ENCODE data around the gene TMEM14A. TPM values are rescaled to one million over a fixed set of nuclear protein-coding genes. Genes with fewer than 3 reads are reported as not detected.

The TMEM14A gene
- total and polyA plus RNA-seq, 9 of the 15 experiments (the other 6 are each of a cell fraction or from before 2014, with no cell fraction given), result 3.5 to 43.3 (median 8.5) TPM

GRCh38 chr6:52654007-52654406, 16.9 kb upstream of the TMEM14A start:
- Histone ChIP-seq H2AFZ (ENCODE audit: low read depth, low read length) (no peak overlapping the region), H3K36me3 (ENCODE audit: control insufficient read depth, insufficient read depth, low read length) (no peaks in the 10 kb centered on the region), H3K79me2 (ENCODE audit: control insufficient read depth, insufficient read depth, low read length) (no peaks in the 10 kb centered on the region), H3K9me1 (ENCODE audit: control insufficient read depth, insufficient read depth, low read length) (no peaks in the 10 kb centered on the region), H3K4me3 (no peak overlapping the region), H3K9ac (ENCODE audit: insufficient read depth in 1 of 2, low read depth in 2 of 2, low read length in 2 of 2) (no peak overlapping the region), H3K27me3 (ENCODE audit: control insufficient read depth in 2 of 2, insufficient read depth in 2 of 2, low read length in 2 of 2) (peaks cover 0 to 4% of the 10 kb centered on the region in 2 experiments; a peak in 1 of 5 replicates), H3K4me1 (replicated peaks in 1 of 2; ENCODE audit: control insufficient read depth in 2 of 2, insufficient read depth in 2 of 2, low read length in 2 of 2) (no peaks in the 10 kb centered on the region; a peak in 2 of 5 replicates), H3K4me2 (ENCODE audit: insufficient read depth, low read length) (no peak overlapping the region), H3K9me3 (replicated peaks; ENCODE audit: control insufficient read depth, insufficient read depth, low read depth, low read length) (no peaks in the 10 kb centered on the region), H3K27ac (ENCODE audit: extremely low read depth, low read depth, low read length) (no peak overlapping the region), H4K20me1 (replicated peaks; ENCODE audit: control insufficient read depth, insufficient read depth, low read length) (no peaks in the 10 kb centered on the region)
- no peak for TF ChIP-seq NCOA4 (IDR thresholded peaks at IDR 0.05; ENCODE audit: partially characterized antibody)
- no peak for TF ChIP-seq FOS (IDR thresholded peaks at IDR 0.05; ENCODE audit: extremely low read depth, insufficient read length)
- TF ChIP-seq E2F4 (CRISPR knock-in tag; IDR thresholded peaks at IDR 0.05; ENCODE audit: low read depth), result no peak
- no peak for TF ChIP-seq CXXC5 (CRISPR knock-in tag; IDR thresholded peaks at IDR 0.05)
- no peak for TF ChIP-seq HSF4 (CRISPR knock-in tag; IDR thresholded peaks at IDR 0.05; ENCODE audit: borderline replicate concordance)
- no peak for TF ChIP-seq FOXM1 (IDR thresholded peaks at IDR 0.05; ENCODE audit: low read depth)
- no peak for TF ChIP-seq FOXM1 (CRISPR knock-in tag; IDR thresholded peaks at IDR 0.05; ENCODE audit: low read depth)
- TF ChIP-seq KDM5B (IDR thresholded peaks at IDR 0.05; ENCODE audit: insufficient replicate concordance, low read depth, low read length), result no peak
- TF ChIP-seq HINFP (tag; conservative IDR thresholded peaks at IDR 0.05; ENCODE audit: low read depth), result no peak
- no peak for TF ChIP-seq FOXP4 (CRISPR knock-in tag; IDR thresholded peaks at IDR 0.05; ENCODE audit: borderline replicate concordance)
- TF ChIP-seq RFX1 (IDR thresholded peaks at IDR 0.05), result no peak
- no peak for TF ChIP-seq NR2C1 (IDR thresholded peaks at IDR 0.05)
- no peak for TF ChIP-seq NR2C1 (tag; IDR thresholded peaks at IDR 0.05)
- no peak for TF ChIP-seq OTX1 (CRISPR knock-in tag; IDR thresholded peaks at IDR 0.05)
- TF ChIP-seq ZBTB1 (CRISPR knock-in tag; IDR thresholded peaks at IDR 0.05; ENCODE audit: borderline replicate concordance, low read depth), result no peak
- no peak for TF ChIP-seq NFXL1 (CRISPR knock-in tag; IDR thresholded peaks at IDR 0.05)
- TF ChIP-seq SIN3B (IDR thresholded peaks at IDR 0.05; ENCODE audit: low read depth), result no peak
- TF ChIP-seq ZBED1 (IDR thresholded peaks at IDR 0.05), result no peak
- TF ChIP-seq CGGBP1 (CRISPR knock-in tag; IDR thresholded peaks at IDR 0.05), result no peak
- POLR2A ChIA-PET, result no interaction called here
- intact Hi-C loops (cut with micrococcal nuclease) (no loop called here), in situ Hi-C loops (cut with MboI) (no loop called here)
- DNase-seq (ENCODE audit: extremely low read depth in 1 of 4, low spot score in 3 of 4), result no peak
- CTCF ChIA-PET (ENCODE audit: low intra/inter-chr PET ratio), result no interaction called here
- BruUV-seq (replicated peaks), result no TSS peak
- no peak for FAIRE-seq
- no peak for ATAC-seq
- 35% methylated on average over 1 of the region's 1 CpG for WGBS (ENCODE audit: insufficient coverage, low coverage, missing lambda C conversion rate)

Data from K562 (cell line).